Activated CD4-positive, alpha-beta T cell treated with anti-CD3 and anti-CD28 coated beads, Interleukin-2, amount 50 U/mL, for 1 hour (primary cell): ENCODE measurements around the gene TMEM243.
A peak's percentile ranks its signal among the peaks of the same experiment; 100 is the strongest.
"Not testable (repeated sequence)": the region's sequence is repeated elsewhere in the genome, so short reads cannot be mapped to it uniquely, and the experiment has no call there.

Source experiments
- DNase-seq: peaks from one replicate; pipeline ENCODE4 v3.0.0-alpha.2; 2020

Gene TMEM243, protein sequence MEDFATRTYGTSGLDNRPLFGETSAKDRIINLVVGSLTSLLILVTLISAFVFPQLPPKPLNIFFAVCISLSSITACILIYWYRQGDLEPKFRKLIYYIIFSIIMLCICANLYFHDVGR

DNA sequence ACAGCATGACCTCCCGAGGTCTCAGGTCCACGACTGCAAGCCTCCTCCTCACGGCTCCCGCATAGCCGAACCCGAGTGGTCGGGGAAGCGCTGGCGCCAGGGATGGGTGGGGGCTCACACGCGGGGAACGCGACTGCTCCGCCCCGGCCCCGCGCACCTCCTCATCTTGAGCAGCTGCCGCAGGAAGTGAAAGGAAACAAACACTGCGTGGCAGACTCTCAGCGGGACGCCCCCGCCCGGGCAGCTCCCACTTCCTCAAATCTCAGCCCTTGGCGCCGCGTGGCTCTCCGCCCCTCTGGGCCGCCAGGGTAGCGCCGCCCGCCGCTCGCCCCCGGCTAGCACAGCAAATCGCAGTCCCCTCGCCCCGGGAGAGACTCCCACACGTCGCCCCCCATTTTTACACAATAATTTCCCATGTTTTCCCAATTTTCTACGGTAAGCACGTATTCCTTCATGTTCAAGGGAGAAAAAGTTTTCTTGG is at the start of gene TMEM243:
TSS of gene TMEM243 (minus strand) at position 188 of the 481 bp plus-strand sequence. CDS start 229 bp downstream, outside the sequence.
- peak; percentile 81 for DNase-seq

DNA sequence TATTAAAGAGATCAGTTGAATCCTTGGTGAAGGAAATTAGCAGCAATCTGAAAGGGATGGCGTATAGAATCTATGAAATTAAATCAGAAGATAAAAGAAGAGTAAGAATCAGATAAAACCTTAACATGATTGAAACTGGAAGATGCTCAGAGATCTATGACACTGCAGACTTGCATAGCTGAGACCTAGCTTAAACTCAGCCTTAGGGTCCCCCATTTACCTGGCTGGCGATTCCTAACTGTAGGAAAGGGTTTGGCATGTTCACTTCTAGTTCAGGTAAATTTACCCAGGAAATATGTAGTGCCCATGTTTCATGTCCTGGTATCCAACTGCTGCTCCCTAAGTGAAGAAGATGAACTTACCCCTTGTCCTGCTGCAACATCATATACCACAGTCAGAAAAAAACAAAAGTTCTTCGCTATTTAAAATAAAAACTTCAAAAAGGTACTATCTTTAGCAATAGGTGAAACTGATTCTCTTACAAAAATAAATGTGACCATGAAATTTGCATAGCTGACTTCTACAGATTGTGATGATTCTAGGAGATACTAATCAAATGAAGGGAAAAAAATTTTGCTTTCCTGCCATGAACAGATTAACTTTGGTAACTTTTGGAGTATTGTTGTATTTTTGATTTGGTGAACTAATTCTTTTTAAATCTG is 47.8 kb upstream of the TMEM243 start:
- no peak for DNase-seq

DNA sequence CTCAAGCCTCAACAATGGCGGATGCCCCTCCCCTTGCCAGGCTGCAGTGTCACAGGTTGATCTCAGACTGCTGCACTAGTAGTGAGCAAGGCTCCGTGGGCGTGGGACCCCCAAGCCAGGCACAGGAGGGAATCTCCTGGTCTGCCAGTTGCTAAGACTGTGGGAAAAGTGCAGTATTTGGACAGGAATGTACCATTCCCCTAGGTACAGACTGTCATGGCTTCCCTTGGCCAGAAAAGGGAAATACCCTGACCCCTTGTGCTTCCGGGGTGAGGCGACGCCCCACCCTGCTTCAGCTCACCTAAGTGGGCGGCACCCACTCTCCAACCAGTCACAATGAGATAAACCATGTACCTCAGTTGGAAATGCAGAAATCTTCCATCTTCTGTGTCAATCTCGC is 44.0 kb upstream of the TMEM243 start:
- DNase-seq: no peak

DNA sequence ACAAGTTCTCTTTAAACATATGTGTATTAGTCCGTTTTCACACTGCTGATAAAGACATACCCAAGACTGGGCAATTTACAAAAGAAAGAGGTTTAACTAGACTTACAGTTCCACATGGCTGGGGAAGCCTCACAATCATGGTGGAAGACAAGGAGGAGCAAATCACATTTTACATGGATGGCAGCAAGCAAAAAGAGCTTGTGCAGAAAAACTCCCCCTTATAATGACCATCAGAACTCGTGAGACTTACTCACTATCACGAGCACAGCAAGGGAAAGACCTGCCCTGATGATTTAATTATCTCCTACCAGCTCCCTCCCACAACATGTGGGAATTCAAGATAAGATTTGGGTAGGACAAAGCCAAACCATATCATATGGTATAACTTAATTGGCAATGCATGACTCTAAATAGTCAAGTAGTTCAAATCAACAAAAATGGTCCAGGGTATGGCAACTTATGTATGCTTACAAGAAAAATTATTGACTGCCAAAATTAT is 34.1 kb upstream of the TMEM243 start:
- DNase-seq: no peak

DNA sequence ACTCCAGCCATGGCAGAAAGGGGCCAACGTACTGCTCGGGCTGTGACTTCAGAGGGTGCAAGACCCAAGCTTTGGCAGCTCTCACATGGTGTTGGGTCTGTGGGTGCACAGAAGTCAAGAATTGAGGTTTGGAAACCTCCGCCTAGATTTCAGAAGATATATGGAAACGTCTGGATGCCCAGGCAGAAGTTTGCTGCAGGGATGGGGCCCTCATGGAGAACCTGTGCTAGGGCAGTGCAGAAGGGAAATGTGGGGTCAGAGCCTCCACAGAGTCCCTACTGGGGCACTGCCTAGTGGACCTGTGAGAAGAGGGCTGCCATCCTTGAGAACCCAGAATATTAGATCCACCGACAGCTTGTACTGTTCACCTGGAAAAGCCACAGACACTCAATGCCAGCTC is 26.1 kb upstream of the TMEM243 start:
- not testable (repeated sequence) for DNase-seq

DNA sequence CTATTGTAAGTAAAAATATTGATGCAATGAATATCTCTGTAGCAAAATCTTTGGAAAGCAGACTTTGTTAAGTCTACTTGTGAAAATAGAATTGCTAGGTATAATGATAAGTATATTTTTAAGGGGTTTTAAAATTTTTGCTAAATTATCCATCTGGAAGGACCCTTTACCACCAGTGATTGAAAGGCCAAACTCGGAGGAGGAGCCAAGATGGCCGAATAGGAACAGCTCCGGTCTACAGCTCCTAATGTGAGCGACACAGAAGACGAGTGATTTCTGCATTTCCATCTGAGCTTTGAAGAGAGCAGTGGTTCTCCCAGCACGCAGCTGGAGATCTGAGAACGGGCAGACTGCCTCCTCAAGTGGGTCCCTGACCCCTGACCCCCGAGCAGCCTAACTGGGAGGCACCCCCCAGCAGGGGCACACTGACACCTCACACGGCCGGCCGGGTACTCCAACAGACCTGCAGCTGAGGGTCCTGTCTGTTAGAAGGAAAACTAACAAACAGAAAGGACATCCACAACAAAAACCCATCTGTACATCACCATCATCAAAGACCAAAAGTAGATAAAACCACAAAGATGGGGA is 19.0 kb upstream of the TMEM243 start:
- not testable (repeated sequence) for DNase-seq

DNA sequence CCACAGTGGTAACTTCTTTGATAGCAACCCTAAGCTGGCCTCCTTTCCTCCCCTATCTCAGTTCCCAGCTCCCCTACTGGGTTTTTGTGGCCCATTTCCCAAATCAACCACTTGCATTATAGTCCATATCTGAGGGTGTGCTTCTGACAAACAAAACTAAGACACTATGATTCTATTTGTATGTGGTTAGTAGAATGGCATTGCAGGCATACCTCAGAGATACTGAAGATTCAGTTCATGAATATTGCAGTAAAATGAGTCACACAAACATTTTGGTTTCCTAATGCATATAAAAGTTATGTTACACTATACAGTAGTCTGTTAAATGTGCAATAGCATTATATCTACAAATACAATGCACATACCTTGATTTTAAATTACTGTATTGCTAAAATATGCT is 15.4 kb upstream of the TMEM243 start:
- no peak for DNase-seq

DNA sequence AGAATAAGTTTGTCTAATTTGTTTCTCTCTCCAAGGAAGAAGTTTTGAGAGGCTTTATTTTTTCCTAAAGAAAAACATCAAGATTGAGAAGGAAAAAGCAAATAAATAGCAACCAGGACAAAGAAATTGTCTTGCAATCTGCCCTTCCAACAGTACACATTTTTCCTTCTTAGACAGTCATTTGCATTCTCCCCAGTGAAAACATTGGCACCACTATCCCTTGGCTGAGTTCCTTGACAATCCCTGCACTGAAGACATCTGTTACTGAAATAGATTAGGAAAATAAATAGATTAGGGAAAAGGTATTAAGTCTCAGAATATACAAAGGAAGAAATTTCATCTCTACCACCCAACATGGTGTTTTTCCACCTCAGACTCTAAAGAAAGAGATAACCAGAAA is 12.2 kb upstream of the TMEM243 start:
- no peak for DNase-seq

DNA sequence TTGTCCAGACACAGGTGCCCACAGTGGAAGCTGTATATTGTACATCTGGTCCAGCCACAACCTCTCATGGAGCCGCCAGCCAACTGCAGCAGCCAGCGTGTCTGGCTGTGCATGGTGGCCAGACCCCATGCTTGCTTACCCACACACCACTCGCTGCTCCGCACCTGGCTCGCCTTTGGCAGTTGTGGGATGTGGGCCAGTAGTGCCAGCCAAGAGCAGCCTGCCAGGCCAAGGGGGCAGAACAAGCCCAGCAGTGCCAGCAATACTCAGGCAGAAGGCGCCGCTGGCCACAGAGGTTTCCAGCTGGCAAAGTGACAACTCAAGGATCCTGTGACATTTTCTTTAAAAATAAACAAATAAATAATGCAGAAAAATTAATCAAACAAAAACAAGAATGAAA is 11.7 kb upstream of the TMEM243 start:
- DNase-seq: no peak

DNA sequence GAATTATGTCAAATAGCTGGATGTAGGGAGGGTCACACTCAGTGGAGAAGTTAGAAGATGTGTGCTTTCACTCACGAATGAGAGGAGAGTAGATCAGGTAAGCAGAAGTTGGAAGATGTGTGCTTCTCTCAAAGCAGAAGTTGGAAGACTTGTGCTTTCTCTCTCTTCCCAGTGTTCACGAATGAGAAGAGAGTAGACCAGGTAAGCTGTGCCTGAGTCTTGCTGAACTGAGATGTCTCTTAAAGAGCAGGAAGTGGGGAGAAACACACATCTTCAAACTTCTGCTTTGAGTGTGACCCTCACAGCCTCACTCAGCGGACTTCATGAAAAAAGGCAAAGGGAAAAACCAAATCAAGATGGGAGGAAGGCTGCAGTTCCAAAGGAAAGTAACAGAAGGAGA is 7.0 kb upstream of the TMEM243 start:
- no peak for DNase-seq

DNA sequence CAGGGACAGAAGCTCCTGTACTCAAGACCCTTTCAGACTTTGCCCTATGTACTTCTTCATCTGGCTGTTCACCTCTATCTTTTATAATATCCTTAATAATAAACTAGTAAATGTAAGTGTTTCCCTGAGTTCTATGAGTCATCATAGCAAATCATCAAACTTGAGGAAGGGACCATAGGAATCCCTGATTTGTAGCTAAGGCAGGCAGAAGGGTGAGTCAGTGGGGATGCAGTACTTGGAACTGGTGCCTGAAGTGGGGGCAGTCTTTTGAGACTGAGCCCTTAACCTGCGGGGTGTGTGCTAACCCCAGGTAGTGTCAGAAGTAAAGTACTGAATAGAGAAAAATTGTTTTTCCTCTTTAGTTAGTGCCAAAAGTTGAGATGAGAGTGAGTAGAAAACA is 6.2 kb upstream of the TMEM243 start:
- DNase-seq: no peak

DNA sequence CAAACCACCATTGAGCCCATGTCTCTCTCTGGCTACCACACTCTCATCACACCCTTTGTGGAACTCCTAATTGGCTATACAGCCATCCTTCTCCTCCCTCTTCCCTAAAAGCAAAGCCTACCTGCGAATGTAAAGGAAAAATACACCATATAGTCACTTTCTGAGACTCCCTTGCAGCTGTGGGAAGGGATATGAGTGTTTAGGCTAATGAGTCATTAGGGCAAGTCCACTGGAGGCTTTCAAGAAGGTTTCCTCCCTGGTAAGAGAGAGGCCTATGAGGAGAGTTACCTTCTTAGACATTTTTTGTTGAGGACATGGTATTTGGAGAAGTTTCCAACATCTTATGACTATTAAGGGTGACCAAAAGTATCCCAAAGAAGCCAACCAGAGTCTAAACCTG is 4.1 kb upstream of the TMEM243 start:
- DNase-seq: no peak

DNA sequence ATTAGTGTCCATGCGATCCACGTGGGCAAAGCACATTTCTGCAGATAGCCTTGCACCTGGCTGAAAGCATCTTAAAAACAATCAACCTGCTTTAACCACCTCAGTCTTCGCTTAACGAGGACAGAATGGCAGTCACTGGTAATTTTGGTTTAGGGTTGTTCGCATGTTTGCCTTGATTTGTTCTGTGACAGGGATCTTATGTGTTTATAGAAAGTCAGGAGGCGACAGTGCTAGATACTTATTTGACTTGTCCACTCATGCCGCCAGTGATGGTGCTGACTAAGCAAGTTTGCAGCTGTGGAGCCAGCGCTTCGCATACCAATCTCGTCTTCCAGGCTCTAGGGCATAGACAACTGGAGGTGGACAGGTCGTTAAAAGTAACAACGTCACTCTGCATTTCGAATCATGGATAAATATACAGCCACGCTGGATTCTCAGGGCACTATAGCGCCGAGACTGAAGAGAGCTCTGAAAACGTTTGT is 1.2 kb upstream of the TMEM243 start:
- DNase-seq: no peak

DNA sequence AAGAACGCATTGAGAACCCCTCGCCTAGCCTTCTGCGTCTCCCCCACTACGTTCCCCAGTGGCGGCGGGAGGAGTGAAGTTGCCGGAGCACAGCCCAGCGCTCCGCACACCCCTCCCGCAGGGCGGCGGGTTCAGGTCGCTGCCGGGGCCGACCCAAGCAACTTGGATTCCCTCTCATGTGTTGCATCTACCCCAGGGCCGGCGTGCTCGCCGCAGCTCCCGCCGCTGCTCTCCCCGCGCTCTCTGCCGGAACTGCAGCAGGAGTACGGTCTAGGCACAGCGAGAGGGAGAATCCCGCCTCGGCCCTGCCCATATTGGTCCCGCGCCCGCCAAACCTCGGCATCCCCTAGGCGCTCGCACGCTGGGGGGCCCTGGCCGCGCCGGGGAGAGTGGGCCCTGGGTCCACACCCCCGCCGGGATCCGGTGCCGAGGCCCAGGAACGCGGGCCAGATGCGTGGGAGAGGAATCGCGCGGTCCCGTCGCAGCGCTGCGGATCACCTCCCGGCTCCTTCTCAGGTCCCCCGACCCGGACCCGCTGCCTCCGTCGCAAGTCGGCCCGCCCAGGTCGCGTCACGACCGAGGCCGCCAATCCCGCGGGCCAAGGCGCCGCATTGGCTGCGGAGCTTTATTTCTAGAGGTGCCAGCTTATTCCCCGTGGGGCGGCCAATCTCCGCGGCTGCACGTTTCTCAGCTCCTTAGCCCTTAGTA is 648 bp upstream of the TMEM243 start:
- DNase-seq: peak; percentile 79

DNA sequence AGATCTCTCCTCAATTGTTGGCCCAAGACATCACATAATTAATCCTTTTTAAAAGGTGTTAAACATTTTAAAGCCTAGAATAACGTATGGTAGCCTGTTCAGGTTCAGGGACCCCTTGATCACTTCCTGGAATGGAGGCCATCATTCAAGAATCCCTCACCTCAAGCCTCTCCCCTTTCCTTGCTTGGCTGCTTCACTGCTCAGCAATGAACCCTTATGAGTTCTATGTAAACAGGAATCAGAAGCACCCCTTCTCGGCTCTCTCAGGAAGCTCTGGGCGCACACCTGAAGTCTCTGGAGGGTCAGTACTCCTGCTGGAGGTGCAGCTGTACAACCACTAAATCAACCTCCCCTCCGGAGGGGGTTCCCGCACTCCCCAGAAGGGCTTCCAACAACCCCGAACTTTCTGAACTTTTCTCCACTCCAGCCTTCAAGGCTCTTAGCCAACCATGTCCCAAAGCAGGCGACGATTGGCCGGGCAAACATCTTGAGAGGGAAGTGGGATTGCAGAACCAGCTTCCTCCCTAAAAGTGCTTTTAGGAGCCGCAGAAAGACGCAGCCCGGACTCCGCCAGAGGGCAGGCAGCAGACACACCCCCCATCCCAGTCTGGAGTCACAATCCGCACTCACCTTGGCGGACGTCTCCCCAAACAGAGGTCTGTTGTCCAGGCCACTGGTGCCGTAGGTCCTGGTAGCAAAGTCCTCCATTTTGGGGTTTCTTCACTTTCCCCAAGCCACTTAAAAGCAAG is 562 bp downstream of the TMEM243 start:
- peak; percentile 32 for DNase-seq

DNA sequence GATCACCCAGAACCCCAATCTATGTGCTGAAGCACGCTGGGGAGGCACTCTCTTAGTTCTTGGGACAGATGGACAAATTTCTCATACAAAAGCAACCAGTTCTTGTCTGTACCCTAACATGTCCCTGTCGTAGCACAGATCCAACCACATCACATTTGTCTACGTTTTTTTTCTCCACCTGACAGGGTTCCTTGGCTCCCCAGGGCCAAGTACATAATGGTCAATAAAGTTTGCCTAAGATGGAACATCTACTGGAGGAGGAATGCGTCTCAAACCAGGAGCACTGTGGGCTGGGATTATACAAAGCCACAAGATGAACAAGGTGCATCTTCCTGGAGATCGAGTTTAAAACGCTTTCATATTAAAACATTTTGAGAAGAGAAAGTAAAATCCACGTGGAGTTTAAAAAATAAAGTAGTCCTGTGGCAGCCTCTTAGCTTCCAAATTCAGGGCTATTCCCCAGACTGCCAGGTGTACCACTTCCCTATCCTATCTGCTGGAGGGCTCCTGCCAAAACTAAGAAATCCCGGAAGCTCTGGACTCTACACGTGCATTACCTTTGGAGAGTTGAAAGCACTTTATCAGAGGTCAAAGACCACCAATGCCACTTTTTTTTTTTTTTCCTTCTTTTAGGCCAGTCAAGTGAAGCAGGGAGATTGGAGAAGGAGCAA is 1.4 kb downstream of the TMEM243 start:
- no peak for DNase-seq

DNA sequence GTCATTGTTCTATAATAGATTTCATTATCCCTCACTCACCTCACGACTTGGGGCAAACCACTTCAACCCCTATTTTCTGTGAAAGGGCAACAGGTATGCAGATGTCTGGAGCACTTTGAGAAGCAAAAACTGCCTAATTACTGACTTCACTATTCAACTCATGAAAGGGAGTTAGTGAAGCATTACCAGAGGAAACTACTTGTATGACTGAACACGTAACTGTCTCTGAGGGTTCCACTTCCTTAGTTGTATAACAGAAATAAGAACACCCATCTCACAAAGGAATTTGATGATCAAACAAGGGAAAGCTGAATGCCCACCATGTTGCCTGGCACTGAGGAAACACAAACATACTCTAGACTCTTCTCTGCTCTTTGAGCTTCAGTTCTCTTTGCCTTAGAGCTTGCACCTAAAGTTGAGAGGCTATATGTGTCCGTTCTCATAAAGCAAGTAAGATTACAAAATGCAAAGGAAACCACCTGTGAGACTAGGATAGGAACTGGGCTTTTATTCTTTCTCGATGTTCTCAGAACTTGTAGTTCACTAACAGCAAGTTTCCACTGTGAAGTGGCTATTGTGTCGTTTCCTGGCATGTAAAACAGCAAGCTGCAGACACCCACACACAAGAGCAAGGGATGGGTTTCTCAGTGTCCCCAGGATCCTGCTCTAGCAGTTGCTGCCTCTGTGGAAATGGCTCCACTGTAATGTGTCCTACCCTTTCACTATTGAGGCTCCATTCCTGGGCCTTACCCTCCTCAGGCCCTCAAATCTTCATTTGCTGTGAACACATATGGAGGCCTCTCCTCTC is 2.6 kb downstream of the TMEM243 start:
- DNase-seq: peak; percentile 33

DNA sequence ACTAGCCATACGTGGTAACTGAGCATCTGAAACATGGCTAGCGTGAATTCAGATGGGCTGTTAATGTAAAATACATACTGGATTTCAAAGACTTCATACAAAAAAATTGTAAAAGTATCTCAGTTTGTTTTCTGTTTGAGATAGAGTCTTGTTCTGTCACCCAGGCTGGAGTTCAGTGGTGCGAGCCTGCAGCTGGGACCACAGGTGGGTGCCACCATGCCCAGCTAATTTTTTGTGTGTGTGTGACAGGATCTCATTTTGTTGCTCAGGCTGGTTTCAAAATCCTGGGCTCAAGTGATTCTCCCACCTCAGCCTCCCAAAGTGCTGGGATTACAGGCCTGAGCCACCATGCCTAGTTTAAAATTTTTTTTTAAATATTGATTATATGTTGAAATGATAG is 4.5 kb downstream of the TMEM243 start:
- no peak for DNase-seq

DNA sequence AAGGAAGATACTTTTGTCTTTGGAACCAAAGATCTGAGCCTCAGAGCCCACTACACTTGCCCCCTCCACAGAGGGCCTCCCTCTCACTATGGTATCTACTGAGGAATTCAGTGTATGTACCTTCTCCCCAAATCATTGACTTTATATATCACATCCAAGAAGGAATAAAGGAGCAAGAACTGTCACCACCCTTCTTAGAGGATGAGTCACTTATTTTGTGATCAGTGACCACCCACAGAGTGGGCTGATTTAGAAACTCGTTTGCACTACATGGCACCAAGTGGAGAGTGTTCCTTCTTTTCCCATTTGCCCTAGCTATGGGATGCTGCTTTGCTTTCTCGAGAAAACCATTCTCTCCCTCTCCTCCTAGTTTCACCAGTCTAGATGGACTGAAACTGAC is 5.7 kb downstream of the TMEM243 start:
- DNase-seq: no peak

DNA sequence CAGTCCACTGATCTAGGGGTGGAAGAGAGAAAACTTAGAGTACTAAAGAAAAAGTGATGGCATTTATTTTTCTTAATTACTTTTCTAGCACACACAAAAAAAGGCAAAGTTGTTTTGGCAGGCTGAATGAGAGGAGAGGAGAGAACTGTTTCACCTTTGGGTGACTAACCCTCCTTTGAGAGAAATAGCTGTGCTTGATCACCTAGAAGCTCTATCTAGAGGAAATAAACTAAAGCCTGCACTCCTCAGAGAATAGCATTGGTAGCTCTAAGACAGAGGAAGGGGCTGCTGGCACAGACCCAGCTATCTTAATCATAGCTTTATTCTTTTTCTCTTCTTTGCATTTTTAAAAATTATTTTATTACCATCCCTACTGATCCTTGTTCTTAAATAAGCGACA is 6.3 kb downstream of the TMEM243 start:
- DNase-seq: no peak

DNA sequence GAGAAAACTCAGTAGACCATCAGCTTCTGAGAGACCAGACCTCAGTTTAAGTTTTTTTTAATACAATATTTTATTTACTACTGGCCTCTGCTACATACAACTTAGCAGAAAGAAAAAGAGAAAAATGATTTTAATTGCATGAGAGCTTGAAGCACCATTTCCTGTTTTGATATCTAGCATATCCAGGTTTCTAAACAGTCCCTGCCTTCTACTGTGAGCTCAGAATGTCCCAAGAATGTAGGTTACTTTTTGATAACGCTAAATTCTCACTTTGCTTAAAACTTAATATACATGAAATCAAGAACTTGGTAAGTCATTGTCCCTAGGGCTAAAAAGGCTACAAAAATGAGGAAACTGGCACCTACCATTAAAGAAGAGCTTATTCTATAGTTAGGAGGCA is 7.0 kb downstream of the TMEM243 start:
- DNase-seq: no peak
